ENCODE measurements around the gene VDAC2.

DNA sequence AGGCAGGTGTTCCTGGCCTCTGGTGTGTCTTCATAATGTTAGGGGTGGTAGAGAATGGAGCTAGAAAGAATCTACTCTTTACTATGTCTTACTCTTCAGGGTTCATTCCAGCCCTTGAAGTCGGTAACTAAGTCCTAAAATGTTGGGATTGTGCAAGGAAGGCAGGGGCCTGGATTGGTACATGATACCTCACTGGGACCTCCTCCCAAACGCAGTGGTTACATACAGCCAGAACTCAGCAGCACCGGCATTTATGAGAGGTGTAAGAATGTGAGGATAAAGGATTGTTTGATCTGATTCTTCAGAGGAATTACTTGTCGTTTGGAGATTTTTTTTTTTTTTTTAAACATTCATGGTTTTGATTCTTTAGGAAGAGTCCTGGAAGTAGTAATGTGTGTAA lies 18.2 kb downstream of the VDAC2 start:
- TF ChIP-seq, protein P1, sequence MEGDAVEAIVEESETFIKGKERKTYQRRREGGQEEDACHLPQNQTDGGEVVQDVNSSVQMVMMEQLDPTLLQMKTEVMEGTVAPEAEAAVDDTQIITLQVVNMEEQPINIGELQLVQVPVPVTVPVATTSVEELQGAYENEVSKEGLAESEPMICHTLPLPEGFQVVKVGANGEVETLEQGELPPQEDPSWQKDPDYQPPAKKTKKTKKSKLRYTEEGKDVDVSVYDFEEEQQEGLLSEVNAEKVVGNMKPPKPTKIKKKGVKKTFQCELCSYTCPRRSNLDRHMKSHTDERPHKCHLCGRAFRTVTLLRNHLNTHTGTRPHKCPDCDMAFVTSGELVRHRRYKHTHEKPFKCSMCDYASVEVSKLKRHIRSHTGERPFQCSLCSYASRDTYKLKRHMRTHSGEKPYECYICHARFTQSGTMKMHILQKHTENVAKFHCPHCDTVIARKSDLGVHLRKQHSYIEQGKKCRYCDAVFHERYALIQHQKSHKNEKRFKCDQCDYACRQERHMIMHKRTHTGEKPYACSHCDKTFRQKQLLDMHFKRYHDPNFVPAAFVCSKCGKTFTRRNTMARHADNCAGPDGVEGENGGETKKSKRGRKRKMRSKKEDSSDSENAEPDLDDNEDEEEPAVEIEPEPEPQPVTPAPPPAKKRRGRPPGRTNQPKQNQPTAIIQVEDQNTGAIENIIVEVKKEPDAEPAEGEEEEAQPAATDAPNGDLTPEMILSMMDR (IDR thresholded peaks at IDR 0.05) = no peak
- no peak for TF ChIP-seq EZH2 (IDR thresholded peaks at IDR 0.05; ENCODE audit: borderline replicate concordance, insufficient read depth, low read depth, low read length, poor library complexity, severe bottlenecking)

Measured in B cell (primary cell).